ENCODE results near the gene RHBDD3. TPM values are rescaled to one million over a fixed set of nuclear protein-coding genes. Genes with fewer than 3 reads are reported as not detected.

The RHBDD3 gene
- total RNA-seq: 16.4 and 23.0 TPM in 2 replicates

GRCh38 chr22:29267858-29268510, at the start of gene RHBDD3, which contains the start of gene EWSR1:
Gene RHBDD3, minus strand, starts transcription at chr22:29267981. Its CDS starts 2,355 bp downstream, at chr22:29265626.
Gene EWSR1, plus strand, starts transcription at chr22:29268268. Its CDS starts 69 bp downstream, at chr22:29268337.

GRCh38 chr22:29315286-29316140, 47.7 kb upstream of the RHBDD3 start, which contains the start of gene RASL10A:
Gene RASL10A, minus strand, starts transcription at chr22:29315697. Its CDS starts 451 bp downstream, at chr22:29315246.

DNA sequence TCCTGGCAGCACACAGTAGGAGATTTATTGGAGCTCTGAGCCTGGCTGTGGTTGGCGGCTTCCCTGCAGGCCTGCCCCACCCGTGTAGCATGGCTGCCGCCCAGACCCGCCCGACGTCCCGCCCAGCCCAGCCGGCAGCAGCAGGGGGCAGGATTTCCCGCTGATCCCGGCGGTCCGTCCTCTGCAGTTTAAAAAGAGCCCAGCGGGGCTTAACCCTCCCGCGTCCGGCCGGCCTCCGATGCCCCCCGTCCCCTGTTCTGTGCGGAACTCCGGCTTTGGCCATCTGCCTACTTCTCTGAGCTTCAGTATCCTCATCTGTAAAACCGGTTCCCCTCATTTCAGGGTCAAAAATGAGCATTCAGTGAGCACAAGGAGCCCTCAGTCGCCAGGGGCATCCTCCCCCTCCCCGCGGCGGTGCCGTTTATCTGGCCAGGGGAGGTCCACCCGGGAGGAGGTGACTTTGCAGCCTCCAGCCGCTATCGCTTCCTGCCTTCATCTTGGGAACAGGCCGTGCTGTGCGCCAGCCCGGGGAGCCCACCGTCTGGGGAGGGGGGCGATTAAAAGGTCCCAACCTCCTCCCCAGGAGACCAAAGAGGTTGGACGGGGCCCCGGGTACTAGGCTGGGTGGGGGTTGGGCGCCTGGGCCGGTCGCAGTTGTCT, 38.5 kb upstream of the RHBDD3 start, which contains the start of gene GAS2L1:
GAS2L1 (plus strand) TSS at position 476 of the 660 bp plus-strand sequence. CDS start 1,456 bp downstream, outside the sequence.

Other genes starting within 250 kb of the RHBDD3 start
- not detected in 2 replicates for gene C22orf31, start 206.2 kb downstream of the RHBDD3 start, total RNA-seq
- gene KREMEN1, start 194.9 kb downstream of the RHBDD3 start, total RNA-seq: 13.8 and 16.2 TPM in 2 replicates
- not detected in 2 replicates for gene EMID1, start 62.1 kb downstream of the RHBDD3 start, total RNA-seq
- 177 and 256 TPM in 2 replicates for gene EWSR1, start 287 bp upstream of the RHBDD3 start, total RNA-seq
- gene GAS2L1, start 38.7 kb upstream of the RHBDD3 start, total RNA-seq: 30.8 and 48.2 TPM in 2 replicates
- not detected in 2 replicates for gene RASL10A, start 47.7 kb upstream of the RHBDD3 start, total RNA-seq
- gene AP1B1, start 120.6 kb upstream of the RHBDD3 start, total RNA-seq: 70.1 and 84.1 TPM in 2 replicates
- not detected in 2 replicates for gene RFPL1, start 170.6 kb upstream of the RHBDD3 start, total RNA-seq
- 0.31 and 0.80 TPM in 2 replicates for gene NEFH, start 212.2 kb upstream of the RHBDD3 start, total RNA-seq

Measured in hair follicular keratinocyte (primary cell).